Spleen (tissue), 7 donors: ENCODE data around the gene RIMBP2.

ENCODE experiments used
- POLR2A ChIP-seq, 3 donors: fragments of 450-650 bp; IDR thresholded peaks; one replicate each; pipeline ENCODE4 v1.5.1; 2017; ENCODE audit warnings: antibody characterized with exemption in 3 of 3, mild to moderate bottlenecking in 1 of 3
- POLR2AphosphoS5 ChIP-seq, 3 donors: sonication (generic); formaldehyde crosslinking; IDR thresholded peaks; one replicate each; pipeline ENCODE4 v1.5.1; 2017; ENCODE audit warnings: antibody characterized with exemption in 3 of 3
- TF ChIP-seq, protein P1 (sequence below), 11 experiments: fragments of 200-600 bp in 7 of 11; fragments of 450-650 bp in 4 of 11; sonication (generic) in 4 of 11; IDR thresholded peaks in 8 of 11; conservative IDR thresholded peaks in 3 of 11; 1 replicate in 7 of 11; 2 replicates in 4 of 11; pipeline versions ENCODE4 v1.4.0 to v1.8.0; 2016 to 2021; ENCODE audit warnings: antibody characterized with exemption in 11 of 11, inconsistent platforms in 4 of 11, mild to moderate bottlenecking in 1 of 11
- donor health status: DM: no; HTN: no; CAD: no; lungs with moderate emphysema.
- donor health status: DM: no; HTN: no; CAD: no.
- donor health status: DM: no; HTN: no; CAD: no.

DNA sequence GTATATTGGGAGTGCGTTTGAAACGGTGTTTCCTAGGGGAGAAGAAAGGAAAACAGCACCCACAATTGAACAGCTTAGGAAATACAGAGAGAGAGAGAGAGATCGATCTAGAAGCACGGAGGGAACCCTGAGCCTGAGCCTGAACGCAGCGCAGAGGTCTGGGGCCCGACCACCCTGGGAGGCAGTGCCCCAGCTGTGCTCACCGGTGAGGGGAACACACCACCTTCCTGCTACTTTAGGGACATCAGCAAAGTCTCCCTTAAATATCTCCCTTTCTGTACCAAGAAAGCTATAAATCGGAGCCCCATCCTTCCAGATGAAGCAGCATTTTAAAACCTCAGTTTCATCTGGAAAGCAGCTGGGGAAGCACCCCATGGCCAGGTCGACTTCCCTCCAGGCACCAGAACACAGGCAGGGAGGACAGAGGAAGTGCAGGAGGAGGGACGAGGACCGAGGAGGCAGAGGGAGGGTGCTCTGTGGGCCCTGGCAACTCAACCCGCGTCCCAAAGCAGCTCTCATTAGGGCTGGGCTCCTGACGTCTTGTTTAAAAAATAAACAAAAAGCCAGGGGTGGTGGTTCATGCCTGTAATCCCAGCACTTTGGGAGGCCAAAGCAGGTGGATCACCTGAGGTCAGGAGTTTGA is 12.2 kb downstream of the RIMBP2 start:
- TF ChIP-seq, protein P1, sequence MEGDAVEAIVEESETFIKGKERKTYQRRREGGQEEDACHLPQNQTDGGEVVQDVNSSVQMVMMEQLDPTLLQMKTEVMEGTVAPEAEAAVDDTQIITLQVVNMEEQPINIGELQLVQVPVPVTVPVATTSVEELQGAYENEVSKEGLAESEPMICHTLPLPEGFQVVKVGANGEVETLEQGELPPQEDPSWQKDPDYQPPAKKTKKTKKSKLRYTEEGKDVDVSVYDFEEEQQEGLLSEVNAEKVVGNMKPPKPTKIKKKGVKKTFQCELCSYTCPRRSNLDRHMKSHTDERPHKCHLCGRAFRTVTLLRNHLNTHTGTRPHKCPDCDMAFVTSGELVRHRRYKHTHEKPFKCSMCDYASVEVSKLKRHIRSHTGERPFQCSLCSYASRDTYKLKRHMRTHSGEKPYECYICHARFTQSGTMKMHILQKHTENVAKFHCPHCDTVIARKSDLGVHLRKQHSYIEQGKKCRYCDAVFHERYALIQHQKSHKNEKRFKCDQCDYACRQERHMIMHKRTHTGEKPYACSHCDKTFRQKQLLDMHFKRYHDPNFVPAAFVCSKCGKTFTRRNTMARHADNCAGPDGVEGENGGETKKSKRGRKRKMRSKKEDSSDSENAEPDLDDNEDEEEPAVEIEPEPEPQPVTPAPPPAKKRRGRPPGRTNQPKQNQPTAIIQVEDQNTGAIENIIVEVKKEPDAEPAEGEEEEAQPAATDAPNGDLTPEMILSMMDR (IDR thresholded peaks at IDR 0.05 in 8 of 11, conservative IDR thresholded peaks at IDR 0.05 in 3 of 11), result no peak
- TF ChIP-seq POLR2A (IDR thresholded peaks at IDR 0.05) (no peak), POLR2AphosphoS5 (IDR thresholded peaks at IDR 0.05) (no peak)
